ENCODE results near the gene DMRTB1.

DMRTB1 gene

GRCh38 chr1:53459321-53460175 is at the start of gene DMRTB1:
DMRTB1 (plus strand) TSS chr1:53459399; CDS start chr1:53459454, 55 bp downstream.
- Histone ChIP-seq H3K27me3 (ENCODE audit: control insufficient read depth in 1 of 2, insufficient read depth in 2 of 2, low read length in 2 of 2) (no peaks in the 10 kb centered on the region), H3K4me3 (ENCODE audit: low read depth in 1 of 2, low read length in 2 of 2) (no peak within 1 kb of the TSS), H3K9me3 (ENCODE audit: control insufficient read depth in 1 of 2, low read length in 2 of 2) (no peaks in the 10 kb centered on the region), H3K9ac (ENCODE audit: low read depth in 1 of 2, low read length in 2 of 2) (no peak within 1 kb of the TSS), H3K4me1 (ENCODE audit: control insufficient read depth in 1 of 2, insufficient read depth in 2 of 2, low read length in 2 of 2) (no peaks in the 10 kb centered on the region), H3K36me3 (ENCODE audit: control insufficient read depth in 1 of 2, insufficient read depth in 2 of 2, low read length in 2 of 2) (no peaks in the 10 kb centered on the region), H3K27ac (ENCODE audit: low read depth, low read length) (no peak within 1 kb of the TSS)

- H3K27ac ChIP-seq (ENCODE audit: low read depth, low read length), result no peak overlapping the region
- no peak overlapping the region for H3K9ac ChIP-seq (ENCODE audit: low read depth in 1 of 2, low read length in 2 of 2)
- no peaks in the 10 kb centered on the region for H3K9me3 ChIP-seq (ENCODE audit: control insufficient read depth in 1 of 2, low read length in 2 of 2)
- H3K4me1 ChIP-seq (ENCODE audit: control insufficient read depth in 1 of 2, insufficient read depth in 2 of 2, low read length in 2 of 2), result no peaks in the 10 kb centered on the region
- no peaks in the 10 kb centered on the region for H3K36me3 ChIP-seq (ENCODE audit: control insufficient read depth in 1 of 2, insufficient read depth in 2 of 2, low read length in 2 of 2)
- H3K4me3 ChIP-seq (ENCODE audit: low read depth in 1 of 2, low read length in 2 of 2), result no peak overlapping the region
- H3K27me3 ChIP-seq (ENCODE audit: control insufficient read depth in 1 of 2, insufficient read depth in 2 of 2, low read length in 2 of 2), result no peaks in the 10 kb centered on the region
Observed at GRCh38 chr1:53409695-53410094, 49.5 kb upstream of the DMRTB1 start.

DNA sequence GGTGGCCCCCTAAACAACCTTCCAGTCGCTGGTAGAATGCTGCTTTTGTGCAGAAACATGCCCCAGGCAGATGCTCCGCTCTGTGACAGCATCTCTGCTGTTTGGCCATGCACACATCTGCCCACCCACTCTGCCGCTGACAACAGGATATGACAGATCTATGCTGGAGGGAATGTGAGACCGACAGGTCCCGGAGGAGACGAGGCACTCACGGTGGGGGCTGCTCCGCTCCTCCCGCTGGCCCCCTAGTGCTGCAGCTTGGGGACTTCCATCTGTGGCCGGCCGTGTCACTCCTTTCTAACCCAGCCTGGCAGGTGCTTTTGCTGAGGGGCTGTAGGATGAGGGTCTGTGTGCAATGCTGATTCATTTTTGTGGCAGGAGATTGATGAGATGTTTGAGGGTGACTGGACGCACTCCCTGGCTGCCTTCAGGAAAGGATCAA is 49.1 kb upstream of the DMRTB1 start:
- Histone ChIP-seq H3K27ac (ENCODE audit: low read depth, low read length) (no peak overlapping the region), H3K9me3 (ENCODE audit: control insufficient read depth in 1 of 2, low read length in 2 of 2) (no peaks in the 10 kb centered on the region), H3K27me3 (ENCODE audit: control insufficient read depth in 1 of 2, insufficient read depth in 2 of 2, low read length in 2 of 2) (no peaks in the 10 kb centered on the region)

DNA sequence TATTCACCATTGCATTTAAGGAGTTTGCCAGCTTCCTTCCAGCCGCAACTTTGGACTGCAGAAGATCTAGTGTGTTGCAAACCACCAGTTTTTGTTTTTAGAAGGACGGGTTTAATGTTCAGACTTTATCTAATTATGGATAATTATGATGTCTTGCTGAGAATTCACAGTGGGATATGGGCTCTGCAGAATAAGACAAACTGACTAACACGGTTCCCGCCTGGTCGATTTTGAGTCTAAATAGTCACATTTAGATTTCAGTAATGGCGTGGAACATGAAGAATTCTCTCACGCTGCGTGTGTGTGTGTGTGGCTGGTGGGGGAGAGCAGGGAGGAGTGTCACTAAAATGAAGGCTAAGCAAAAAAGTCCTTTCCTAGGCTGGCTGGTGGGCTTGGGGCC is 48.5 kb upstream of the DMRTB1 start:
- no peak overlapping the region for H3K4me3 ChIP-seq (ENCODE audit: low read depth in 1 of 2, low read length in 2 of 2)
- no peaks in the 10 kb centered on the region for H3K36me3 ChIP-seq (ENCODE audit: control insufficient read depth in 1 of 2, insufficient read depth in 2 of 2, low read length in 2 of 2)
- H3K9me3 ChIP-seq (ENCODE audit: control insufficient read depth in 1 of 2, low read length in 2 of 2), result no peaks in the 10 kb centered on the region
- no peaks in the 10 kb centered on the region for H3K27me3 ChIP-seq (ENCODE audit: control insufficient read depth in 1 of 2, insufficient read depth in 2 of 2, low read length in 2 of 2)
- H3K9ac ChIP-seq (ENCODE audit: low read depth in 1 of 2, low read length in 2 of 2), result no peak overlapping the region
- no peak overlapping the region for H3K27ac ChIP-seq (ENCODE audit: low read depth, low read length)
- H3K4me1 ChIP-seq (ENCODE audit: control insufficient read depth in 1 of 2, insufficient read depth in 2 of 2, low read length in 2 of 2), result no peaks in the 10 kb centered on the region

More for the DNA sequence above, 49.1 kb upstream of the DMRTB1 start:
- Histone ChIP-seq H3K9ac (ENCODE audit: low read depth in 1 of 2, low read length in 2 of 2) (no peak overlapping the region), H3K36me3 (ENCODE audit: control insufficient read depth in 1 of 2, insufficient read depth in 2 of 2, low read length in 2 of 2) (no peaks in the 10 kb centered on the region), H3K4me3 (ENCODE audit: low read depth in 1 of 2, low read length in 2 of 2) (no peak overlapping the region), H3K4me1 (ENCODE audit: control insufficient read depth in 1 of 2, insufficient read depth in 2 of 2, low read length in 2 of 2) (no peaks in the 10 kb centered on the region)

DNA sequence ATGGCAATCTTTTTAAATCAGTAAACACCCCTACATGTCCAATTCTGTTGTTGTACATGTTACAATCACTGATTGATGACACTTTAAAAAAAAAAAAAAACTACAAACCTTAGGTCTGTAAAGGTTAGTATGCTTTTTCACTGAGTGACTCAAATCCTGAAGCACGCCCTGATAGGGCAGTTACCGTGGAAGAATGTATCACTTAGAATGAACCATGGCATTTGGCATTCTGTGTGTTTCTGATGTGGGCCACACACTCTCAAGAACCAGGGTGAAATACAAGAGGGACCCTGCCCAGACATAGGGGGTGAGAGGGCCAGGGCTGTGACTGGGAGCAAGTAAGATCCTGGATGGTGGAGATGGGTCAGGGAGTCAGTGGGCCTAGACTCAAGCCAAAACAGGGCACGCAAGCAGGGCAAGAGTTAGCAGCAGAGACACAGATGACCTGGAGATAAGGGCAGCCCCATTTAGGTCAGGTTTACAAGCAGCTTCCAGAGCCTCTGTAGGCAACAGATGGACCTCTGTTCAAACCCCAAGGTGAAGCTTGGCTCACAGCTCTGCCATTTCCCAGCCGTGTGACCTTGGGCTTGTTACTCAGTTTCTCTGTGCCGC is 47.6 kb upstream of the DMRTB1 start:
- Histone ChIP-seq H3K4me3 (ENCODE audit: low read depth in 1 of 2, low read length in 2 of 2) (no peak overlapping the region), H3K9me3 (ENCODE audit: control insufficient read depth in 1 of 2, low read length in 2 of 2) (no peaks in the 10 kb centered on the region), H3K36me3 (ENCODE audit: control insufficient read depth in 1 of 2, insufficient read depth in 2 of 2, low read length in 2 of 2) (no peaks in the 10 kb centered on the region), H3K4me1 (ENCODE audit: control insufficient read depth in 1 of 2, insufficient read depth in 2 of 2, low read length in 2 of 2) (no peaks in the 10 kb centered on the region), H3K9ac (ENCODE audit: low read depth in 1 of 2, low read length in 2 of 2) (no peak overlapping the region), H3K27ac (ENCODE audit: low read depth, low read length) (no peak overlapping the region), H3K27me3 (ENCODE audit: control insufficient read depth in 1 of 2, insufficient read depth in 2 of 2, low read length in 2 of 2) (no peaks in the 10 kb centered on the region)

GRCh38 chr1:53412285-53413174 is 46.7 kb upstream of the DMRTB1 start:
- H3K27ac ChIP-seq (ENCODE audit: low read depth, low read length), result no peak overlapping the region

DNA sequence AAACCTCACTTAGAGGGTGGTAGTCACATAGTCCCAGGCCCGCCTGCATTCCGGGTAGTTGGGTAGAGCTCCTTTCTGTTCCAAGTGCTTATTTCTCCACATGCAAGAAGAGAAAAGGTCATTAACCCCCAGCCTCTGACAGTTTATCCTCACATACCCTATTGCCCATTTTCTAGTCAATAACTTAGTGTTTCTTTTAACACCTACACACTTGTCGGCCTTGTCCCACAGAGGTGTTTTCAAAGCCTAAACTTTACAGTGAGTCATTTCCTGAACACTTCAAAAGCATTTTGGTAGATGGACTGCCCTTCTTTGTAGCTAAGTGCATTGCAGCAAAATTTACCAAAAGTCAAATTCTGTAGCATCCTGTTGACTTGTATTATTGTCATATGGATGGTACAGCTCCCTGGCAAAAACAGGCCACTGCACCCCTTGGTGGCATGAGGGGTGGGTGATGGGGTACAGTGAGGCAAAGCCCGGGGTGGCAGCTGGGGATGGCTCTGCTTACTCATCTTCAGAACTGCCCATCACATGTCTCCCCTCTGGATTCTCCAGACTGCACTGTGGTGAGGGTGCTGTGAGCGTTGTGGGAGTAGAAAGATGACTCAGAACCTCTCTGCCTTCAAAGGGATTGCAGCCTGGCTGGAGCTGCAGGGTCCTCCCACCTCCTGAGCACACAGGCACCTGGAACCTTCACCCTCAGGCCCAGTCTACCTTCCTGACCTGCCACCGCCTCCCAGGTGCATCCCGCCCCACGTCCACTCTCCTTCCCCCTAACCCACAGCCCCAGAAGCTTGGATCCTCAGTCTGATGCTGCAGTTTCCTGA is 45.8 kb upstream of the DMRTB1 start:
- Histone ChIP-seq H3K27ac (ENCODE audit: low read depth, low read length) (peak overlapping the region; percentile 11), H3K36me3 (ENCODE audit: control insufficient read depth in 1 of 2, insufficient read depth in 2 of 2, low read length in 2 of 2) (no peaks in the 10 kb centered on the region), H3K27me3 (ENCODE audit: control insufficient read depth in 1 of 2, insufficient read depth in 2 of 2, low read length in 2 of 2) (peaks cover 0 to 6% of the 10 kb centered on the region in 2 donors), H3K9ac (ENCODE audit: low read depth in 1 of 2, low read length in 2 of 2) (no peak overlapping the region), H3K4me3 (ENCODE audit: low read depth in 1 of 2, low read length in 2 of 2) (no peak overlapping the region), H3K4me1 (ENCODE audit: control insufficient read depth in 1 of 2, insufficient read depth in 2 of 2, low read length in 2 of 2) (peaks cover 0 to 4% of the 10 kb centered on the region in 2 donors), H3K9me3 (ENCODE audit: control insufficient read depth in 1 of 2, low read length in 2 of 2) (no peaks in the 10 kb centered on the region)

More at GRCh38 chr1:53412285-53413174, 46.7 kb upstream of the DMRTB1 start:
- no peaks in the 10 kb centered on the region for H3K9me3 ChIP-seq (ENCODE audit: control insufficient read depth in 1 of 2, low read length in 2 of 2)
- H3K27me3 ChIP-seq (ENCODE audit: control insufficient read depth in 1 of 2, insufficient read depth in 2 of 2, low read length in 2 of 2), result peaks cover 0 to 6% of the 10 kb centered on the region in 2 donors
- H3K4me3 ChIP-seq (ENCODE audit: low read depth in 1 of 2, low read length in 2 of 2), result no peak overlapping the region
- peaks cover 0 to 4% of the 10 kb centered on the region in 2 donors for H3K4me1 ChIP-seq (ENCODE audit: control insufficient read depth in 1 of 2, insufficient read depth in 2 of 2, low read length in 2 of 2)
- no peaks in the 10 kb centered on the region for H3K36me3 ChIP-seq (ENCODE audit: control insufficient read depth in 1 of 2, insufficient read depth in 2 of 2, low read length in 2 of 2)
- no peak overlapping the region for H3K9ac ChIP-seq (ENCODE audit: low read depth in 1 of 2, low read length in 2 of 2)

- Histone ChIP-seq H3K36me3 (ENCODE audit: control insufficient read depth in 1 of 2, insufficient read depth in 2 of 2, low read length in 2 of 2) (no peaks in the 10 kb centered on the region), H3K9me3 (ENCODE audit: control insufficient read depth in 1 of 2, low read length in 2 of 2) (no peaks in the 10 kb centered on the region), H3K27me3 (ENCODE audit: control insufficient read depth in 1 of 2, insufficient read depth in 2 of 2, low read length in 2 of 2) (peaks cover 0 to 6% of the 10 kb centered on the region in 2 donors), H3K9ac (ENCODE audit: low read depth in 1 of 2, low read length in 2 of 2) (no peak overlapping the region), H3K27ac (ENCODE audit: low read depth, low read length) (no peak overlapping the region), H3K4me3 (ENCODE audit: low read depth in 1 of 2, low read length in 2 of 2) (no peak overlapping the region), H3K4me1 (ENCODE audit: control insufficient read depth in 1 of 2, insufficient read depth in 2 of 2, low read length in 2 of 2) (peaks cover 0 to 4% of the 10 kb centered on the region in 2 donors)
Observed at GRCh38 chr1:53414632-53415031, 44.6 kb upstream of the DMRTB1 start.

DNA sequence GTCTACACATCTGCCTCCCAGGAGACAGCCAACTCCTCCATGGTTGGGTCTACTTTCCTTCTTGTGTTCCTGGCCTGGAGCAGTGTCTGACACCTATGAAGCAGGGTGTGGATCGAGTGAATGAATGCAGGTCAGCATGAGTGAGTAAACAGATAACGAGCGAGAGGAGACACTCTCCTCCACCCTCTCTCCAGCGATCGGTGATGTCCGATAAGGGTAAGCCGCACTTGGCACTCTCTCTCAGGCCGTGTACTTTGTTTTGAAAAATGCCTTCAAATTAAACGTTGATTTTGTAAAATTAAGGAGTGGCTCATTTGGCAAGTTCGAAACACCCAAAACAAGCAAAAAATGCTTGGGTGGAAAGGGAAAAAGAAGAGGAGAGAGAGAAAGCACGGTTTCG is 43.8 kb upstream of the DMRTB1 start:
- Histone ChIP-seq H3K36me3 (ENCODE audit: control insufficient read depth in 1 of 2, insufficient read depth in 2 of 2, low read length in 2 of 2) (no peaks in the 10 kb centered on the region), H3K9ac (ENCODE audit: low read depth in 1 of 2, low read length in 2 of 2) (no peak overlapping the region), H3K4me3 (ENCODE audit: low read depth in 1 of 2, low read length in 2 of 2) (no peak overlapping the region), H3K27ac (ENCODE audit: low read depth, low read length) (no peak overlapping the region), H3K27me3 (ENCODE audit: control insufficient read depth in 1 of 2, insufficient read depth in 2 of 2, low read length in 2 of 2) (peaks cover 0 to 7% of the 10 kb centered on the region in 2 donors), H3K9me3 (ENCODE audit: control insufficient read depth in 1 of 2, low read length in 2 of 2) (no peaks in the 10 kb centered on the region), H3K4me1 (ENCODE audit: control insufficient read depth in 1 of 2, insufficient read depth in 2 of 2, low read length in 2 of 2) (peaks cover 0 to 4% of the 10 kb centered on the region in 2 donors)
